Measurements from ENCODE around the gene SERPINB1. TPM values are rescaled to one million over a fixed set of nuclear protein-coding genes. Genes with fewer than 3 reads are reported as not detected.

Gene SERPINB1
- total RNA-seq, 1 experiment from 2014 or later = 73.2 TPM

DNA sequence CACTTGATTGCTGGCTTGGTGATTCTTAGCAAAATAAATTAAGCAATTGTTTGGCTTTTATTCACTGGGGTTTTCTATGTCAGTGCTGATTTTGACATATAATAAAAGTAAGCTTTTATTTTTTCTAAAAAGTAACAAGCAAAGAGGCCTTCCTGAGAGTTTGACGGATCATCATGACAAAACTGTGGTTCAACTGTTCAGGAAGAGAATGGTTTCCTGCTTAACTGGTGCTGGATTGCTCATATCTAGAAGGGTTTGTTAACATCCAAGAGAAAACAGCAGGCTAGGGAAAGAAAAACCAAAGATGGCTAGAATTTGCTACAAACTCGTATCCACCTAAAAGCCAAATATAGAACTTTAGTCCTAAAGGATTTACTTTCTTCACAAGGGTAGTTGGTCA, 21.2 kb downstream of the SERPINB1 start:
- RAD21 ChIA-PET (ENCODE audit: low non-redundant PET in 1 of 2, low total read pairs in 2 of 2, uncharacterized antibody in 2 of 2, unreplicated experiment in 2 of 2) = no interaction called here
- H4K20me1 ChIP-seq (ENCODE audit: insufficient read depth) = no peaks in the 10 kb centered on the region
- DNase-seq (ENCODE audit: low read depth, low spot score) = no peak
- POLR2A ChIA-PET = interaction anchor here (0.6 kb wide), 1 partner anchor 179 kb away, joined by 4 read pairs; no protein-coding TSS in a partner anchor
- no peaks in the 10 kb centered on the region for H3K27me3 ChIP-seq (ENCODE audit: insufficient read depth, low read length)
- H3K4me2 ChIP-seq (ENCODE audit: low read length) = no peak overlapping the region
- H3K9me2 ChIP-seq (ENCODE audit: insufficient read depth) = no peaks in the 10 kb centered on the region
- H3K9me3 ChIP-seq (ENCODE audit: control insufficient read depth in 1 of 2, insufficient read depth in 1 of 2, low read depth in 1 of 2, low read length in 2 of 2) = peaks cover 5 to 6% of the 10 kb centered on the region in 2 experiments; a peak in 2 of 4 replicates
- no peak for TF ChIP-seq CEBPB (IDR thresholded peaks at IDR 0.05; ENCODE audit: low read depth)
- CTCF ChIA-PET = no interaction called here
- no peak overlapping the region for H3K27ac ChIP-seq (ENCODE audit: low read depth, low read length)
- no peak overlapping the region for H2AFZ ChIP-seq (ENCODE audit: low read depth, low read length, poor library complexity, severe bottlenecking)
- no peak for ATAC-seq
- no peak overlapping the region for H3K9ac ChIP-seq (ENCODE audit: low read length)
- H3K36me3 ChIP-seq (ENCODE audit: control insufficient read depth in 1 of 2, insufficient read depth in 2 of 2, low read length in 2 of 2) = no peaks in the 10 kb centered on the region
- no TSS peak for BruUV-seq (replicated peaks)
- H3K4me1 ChIP-seq (ENCODE audit: control insufficient read depth in 1 of 2, insufficient read depth in 2 of 2, low read length in 2 of 2) = peaks cover 3 to 17% of the 10 kb centered on the region in 2 experiments; a peak in 3 of 4 replicates
- H3K79me2 ChIP-seq (ENCODE audit: insufficient read depth, low read length) = no peaks in the 10 kb centered on the region
- no peak overlapping the region for H3K4me3 ChIP-seq (replicated peaks in 1 of 2; ENCODE audit: low read depth in 1 of 2, low read length in 2 of 2)
- intact Hi-C loops (cut with micrococcal nuclease) = no loop called here

DNA sequence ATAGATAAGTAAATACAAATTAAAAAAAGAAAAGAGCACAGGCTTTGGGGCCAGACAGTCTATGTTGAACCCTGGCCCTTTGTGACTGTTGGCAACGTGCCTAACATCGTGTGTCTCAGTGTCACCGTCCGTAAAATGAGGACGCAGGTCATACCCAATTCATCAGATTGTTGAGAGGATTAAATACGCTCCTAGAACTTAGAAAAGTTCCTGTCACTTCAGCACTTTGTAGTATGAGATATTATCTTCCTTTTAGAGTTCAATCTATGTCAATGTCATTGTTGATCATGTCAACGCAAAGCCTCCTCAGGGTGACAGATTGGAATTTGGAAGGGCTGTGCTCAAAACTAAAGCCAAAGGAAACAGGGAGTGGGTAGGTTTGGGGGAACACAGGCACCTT, 21.7 kb downstream of the SERPINB1 start:
- Histone ChIP-seq H3K27ac (ENCODE audit: low read depth, low read length) (no peak overlapping the region), H2AFZ (ENCODE audit: low read depth, low read length, poor library complexity, severe bottlenecking) (no peak overlapping the region), H3K4me1 (ENCODE audit: control insufficient read depth in 1 of 2, insufficient read depth in 2 of 2, low read length in 2 of 2) (peaks cover 3 to 17% of the 10 kb centered on the region in 2 experiments; a peak in 3 of 4 replicates), H3K36me3 (ENCODE audit: control insufficient read depth in 1 of 2, insufficient read depth in 2 of 2, low read length in 2 of 2) (no peaks in the 10 kb centered on the region), H3K9ac (ENCODE audit: low read length) (no peak overlapping the region), H3K79me2 (ENCODE audit: insufficient read depth, low read length) (no peaks in the 10 kb centered on the region), H3K9me2 (ENCODE audit: insufficient read depth) (no peaks in the 10 kb centered on the region), H3K4me2 (ENCODE audit: low read length) (no peak overlapping the region), H3K4me3 (replicated peaks in 1 of 2; ENCODE audit: low read depth in 1 of 2, low read length in 2 of 2) (no peak overlapping the region), H4K20me1 (ENCODE audit: insufficient read depth) (no peaks in the 10 kb centered on the region), H3K27me3 (ENCODE audit: insufficient read depth, low read length) (no peaks in the 10 kb centered on the region), H3K9me3 (ENCODE audit: control insufficient read depth in 1 of 2, insufficient read depth in 1 of 2, low read depth in 1 of 2, low read length in 2 of 2) (peaks cover 5 to 7% of the 10 kb centered on the region in 2 experiments; a peak in 2 of 4 replicates)
- ATAC-seq (no peak), DNase-seq (ENCODE audit: low read depth, low spot score) (no peak)
- ChIA-PET POLR2A (no interaction called here), CTCF (no interaction called here), RAD21 (ENCODE audit: low non-redundant PET in 1 of 2, low total read pairs in 2 of 2, uncharacterized antibody in 2 of 2, unreplicated experiment in 2 of 2) (no interaction called here)
- intact Hi-C loops (cut with micrococcal nuclease) = no loop called here
- no TSS peak for BruUV-seq (replicated peaks)
- TF ChIP-seq JUND (IDR thresholded peaks at IDR 0.05) = no peak

DNA sequence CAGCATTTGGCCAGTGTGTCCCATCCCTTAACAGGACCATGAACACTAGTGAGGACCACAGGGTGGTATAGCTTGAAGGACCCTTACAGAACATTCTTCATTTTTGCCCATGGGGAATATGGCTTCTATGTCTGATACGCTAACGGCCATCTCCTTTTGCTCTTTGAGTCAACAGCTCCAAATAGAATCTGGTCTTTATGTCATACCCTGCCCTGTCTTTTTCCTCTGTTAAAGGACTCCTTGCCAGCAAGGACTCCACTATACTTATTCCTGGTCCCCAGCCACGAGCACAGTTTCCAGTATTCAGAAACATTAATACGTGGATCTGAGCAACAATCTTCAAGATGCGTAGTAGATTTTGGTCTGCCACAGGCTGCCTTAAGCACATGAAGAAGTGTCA, 22.5 kb downstream of the SERPINB1 start:
- Histone ChIP-seq H2AFZ (ENCODE audit: low read depth, low read length, poor library complexity, severe bottlenecking) (no peak overlapping the region), H4K20me1 (ENCODE audit: insufficient read depth) (no peaks in the 10 kb centered on the region), H3K4me2 (ENCODE audit: low read length) (no peak overlapping the region), H3K27ac (ENCODE audit: low read depth, low read length) (no peak overlapping the region), H3K4me3 (replicated peaks in 1 of 2; ENCODE audit: low read depth in 1 of 2, low read length in 2 of 2) (no peak overlapping the region), H3K9me2 (ENCODE audit: insufficient read depth) (no peaks in the 10 kb centered on the region), H3K36me3 (ENCODE audit: control insufficient read depth in 1 of 2, insufficient read depth in 2 of 2, low read length in 2 of 2) (no peaks in the 10 kb centered on the region), H3K27me3 (ENCODE audit: insufficient read depth, low read length) (no peaks in the 10 kb centered on the region), H3K4me1 (ENCODE audit: control insufficient read depth in 1 of 2, insufficient read depth in 2 of 2, low read length in 2 of 2) (peaks cover 3 to 17% of the 10 kb centered on the region in 2 experiments; a peak in 3 of 4 replicates), H3K9me3 (ENCODE audit: control insufficient read depth in 1 of 2, insufficient read depth in 1 of 2, low read depth in 1 of 2, low read length in 2 of 2) (peaks cover 5 to 7% of the 10 kb centered on the region in 2 experiments; a peak in 2 of 4 replicates), H3K79me2 (ENCODE audit: insufficient read depth, low read length) (no peaks in the 10 kb centered on the region), H3K9ac (ENCODE audit: low read length) (no peak overlapping the region)
- no peak for DNase-seq (ENCODE audit: low read depth, low spot score)
- CTCF ChIA-PET = interaction anchor here (0.6 to 0.9 kb wide), 2 partner anchors 133 to 430 kb away, joined by 3 to 7 read pairs; no protein-coding TSS in a partner anchor
- RAD21 ChIA-PET (ENCODE audit: low non-redundant PET in 1 of 2, low total read pairs in 2 of 2, uncharacterized antibody in 2 of 2, unreplicated experiment in 2 of 2) = no interaction called here
- intact Hi-C loops (cut with micrococcal nuclease) = no loop called here
- POLR2A ChIA-PET = interaction anchor here (1.2 to 2.1 kb wide), 2 partner anchors 13 to 22 kb away, joined by 3 to 9 read pairs; partner anchors contain the start of gene SERPINB1
- BruUV-seq (replicated peaks) = no TSS peak
- ATAC-seq = no peak
- TF ChIP-seq ZFX (IDR thresholded peaks at IDR 0.05) = no peak
- no peak for TF ChIP-seq SIN3A (IDR thresholded peaks at IDR 0.05; ENCODE audit: low read depth)
- TF ChIP-seq, protein P1, sequence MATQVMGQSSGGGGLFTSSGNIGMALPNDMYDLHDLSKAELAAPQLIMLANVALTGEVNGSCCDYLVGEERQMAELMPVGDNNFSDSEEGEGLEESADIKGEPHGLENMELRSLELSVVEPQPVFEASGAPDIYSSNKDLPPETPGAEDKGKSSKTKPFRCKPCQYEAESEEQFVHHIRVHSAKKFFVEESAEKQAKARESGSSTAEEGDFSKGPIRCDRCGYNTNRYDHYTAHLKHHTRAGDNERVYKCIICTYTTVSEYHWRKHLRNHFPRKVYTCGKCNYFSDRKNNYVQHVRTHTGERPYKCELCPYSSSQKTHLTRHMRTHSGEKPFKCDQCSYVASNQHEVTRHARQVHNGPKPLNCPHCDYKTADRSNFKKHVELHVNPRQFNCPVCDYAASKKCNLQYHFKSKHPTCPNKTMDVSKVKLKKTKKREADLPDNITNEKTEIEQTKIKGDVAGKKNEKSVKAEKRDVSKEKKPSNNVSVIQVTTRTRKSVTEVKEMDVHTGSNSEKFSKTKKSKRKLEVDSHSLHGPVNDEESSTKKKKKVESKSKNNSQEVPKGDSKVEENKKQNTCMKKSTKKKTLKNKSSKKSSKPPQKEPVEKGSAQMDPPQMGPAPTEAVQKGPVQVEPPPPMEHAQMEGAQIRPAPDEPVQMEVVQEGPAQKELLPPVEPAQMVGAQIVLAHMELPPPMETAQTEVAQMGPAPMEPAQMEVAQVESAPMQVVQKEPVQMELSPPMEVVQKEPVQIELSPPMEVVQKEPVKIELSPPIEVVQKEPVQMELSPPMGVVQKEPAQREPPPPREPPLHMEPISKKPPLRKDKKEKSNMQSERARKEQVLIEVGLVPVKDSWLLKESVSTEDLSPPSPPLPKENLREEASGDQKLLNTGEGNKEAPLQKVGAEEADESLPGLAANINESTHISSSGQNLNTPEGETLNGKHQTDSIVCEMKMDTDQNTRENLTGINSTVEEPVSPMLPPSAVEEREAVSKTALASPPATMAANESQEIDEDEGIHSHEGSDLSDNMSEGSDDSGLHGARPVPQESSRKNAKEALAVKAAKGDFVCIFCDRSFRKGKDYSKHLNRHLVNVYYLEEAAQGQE (IDR thresholded peaks at IDR 0.05; ENCODE audit: low read depth) = no peak
- TF ChIP-seq EZH2 (IDR thresholded peaks at IDR 0.05) = no peak
- TF ChIP-seq ATF3 (IDR thresholded peaks at IDR 0.05) = no peak
- TF ChIP-seq YY1 (IDR thresholded peaks at IDR 0.05; ENCODE audit: extremely low read depth, insufficient replicate concordance, low read depth, low read length) = no peak
- TF ChIP-seq TCF7L2 (IDR thresholded peaks at IDR 0.05; ENCODE audit: borderline replicate concordance, extremely low read depth, insufficient read depth, insufficient read length) = no peak
